H9 (cell line): ENCODE data around the gene NCOA5. TPM values are rescaled to one million over a fixed set of nuclear protein-coding genes. Genes with fewer than 3 reads are reported as not detected.

Experiments
- DNase-seq: peaks from one replicate; pipeline ENCODE4 v3.0.0-alpha.2; 2017
- H2AFZ ChIP-seq: one replicate; pipeline ENCODE4 v1.6.1; 2013; ENCODE audit warnings: mild to moderate bottlenecking, low read length, control low read depth, moderate library complexity
- H2AK5ac ChIP-seq: 2 replicates; pipeline ENCODE4 v1.6.1; 2013; ENCODE audit warnings: low read length, control low read depth, mixed read lengths; ENCODE audit not compliant: insufficient read length
- H2BK120ac ChIP-seq: one replicate; pipeline ENCODE4 v1.6.1; 2013; ENCODE audit warnings: low read depth, mild to moderate bottlenecking, low read length, control low read depth, inconsistent platforms; ENCODE audit not compliant: poor library complexity, severe bottlenecking
- H2BK12ac ChIP-seq: 2 replicates; pipeline ENCODE4 v1.6.1; 2013; ENCODE audit warnings: low read length, control low read depth, mixed read lengths, low read depth; ENCODE audit not compliant: insufficient read length
- H2BK15ac ChIP-seq: 2 replicates; pipeline ENCODE4 v1.6.1; 2013; ENCODE audit warnings: low read depth, low read length, control low read depth
- H2BK20ac ChIP-seq: one replicate; pipeline ENCODE4 v1.6.1; 2013; ENCODE audit warnings: low read depth, mild to moderate bottlenecking, low read length, control low read depth, inconsistent platforms; ENCODE audit not compliant: poor library complexity, severe bottlenecking
- H2BK5ac ChIP-seq: 2 replicates; pipeline ENCODE4 v1.6.1; 2013; ENCODE audit warnings: low read length, control low read depth, mixed read lengths; ENCODE audit not compliant: insufficient read length
- H3K14ac ChIP-seq: 2 replicates; pipeline ENCODE4 v1.6.1; 2013; ENCODE audit warnings: low read length, control low read depth; ENCODE audit not compliant: insufficient read depth
- H3K18ac ChIP-seq: 2 replicates; pipeline ENCODE4 v1.6.1; 2013; ENCODE audit warnings: low read depth, mild to moderate bottlenecking, mixed read lengths, low read length, control low read depth; ENCODE audit not compliant: insufficient read length
- H3K23ac ChIP-seq: 2 replicates; pipeline ENCODE4 v1.6.1; 2013; ENCODE audit warnings: low read length, control low read depth, mixed read lengths, low read depth; ENCODE audit not compliant: insufficient read length
- H3K23me2 ChIP-seq: 2 replicates; pipeline ENCODE4 v1.6.1; 2013; ENCODE audit warnings: low read depth, mild to moderate bottlenecking, mixed read lengths, low read length, control low read depth; ENCODE audit not compliant: insufficient read length, poor library complexity, severe bottlenecking
- H3K27ac ChIP-seq: 2 replicates; pipeline ENCODE4 v1.5.1; 2013; ENCODE audit warnings: low read length, control low read depth, mixed read lengths, low read depth; ENCODE audit not compliant: insufficient read length
- H3K27me3 ChIP-seq: 2 replicates; pipeline ENCODE4 v1.6.1; 2013; ENCODE audit warnings: low read length, control low read depth, inconsistent platforms; ENCODE audit not compliant: insufficient read depth
- H3K4ac ChIP-seq: 2 replicates; pipeline ENCODE4 v1.6.1; 2013; ENCODE audit warnings: low read depth, mild to moderate bottlenecking, control low read depth, inconsistent platforms, low read length, moderate library complexity
- H3K4me1 ChIP-seq: 2 replicates; pipeline ENCODE4 v1.6.1; 2013; ENCODE audit warnings: low read length, control low read depth, inconsistent platforms; ENCODE audit not compliant: insufficient read depth
- H3K4me2 ChIP-seq: 2 replicates; pipeline ENCODE4 v1.6.1; 2013; ENCODE audit warnings: low read length, control low read depth, mixed read lengths; ENCODE audit not compliant: insufficient read length, insufficient read depth
- H3K56ac ChIP-seq: 2 replicates; pipeline ENCODE4 v1.6.1; 2013; ENCODE audit warnings: low read depth, mild to moderate bottlenecking, mixed read lengths, low read length, control low read depth; ENCODE audit not compliant: insufficient read length
- H3K79me1 ChIP-seq: 2 replicates; pipeline ENCODE4 v1.6.1; 2013; ENCODE audit warnings: low read depth, mild to moderate bottlenecking, moderate library complexity, low read length, control low read depth, inconsistent platforms; ENCODE audit not compliant: insufficient read depth, poor library complexity, severe bottlenecking
- H3K79me2 ChIP-seq: 2 replicates; pipeline ENCODE4 v1.6.1; 2013; ENCODE audit warnings: low read length, control low read depth, inconsistent platforms; ENCODE audit not compliant: insufficient read depth
- H3K9ac ChIP-seq: 2 replicates; pipeline ENCODE4 v1.6.1; 2013; ENCODE audit warnings: low read length, control low read depth, mixed read lengths; ENCODE audit not compliant: insufficient read length; ENCODE audit errors: extremely low read depth
- H3K9me3 ChIP-seq: one replicate; pipeline ENCODE4 v1.6.1; 2013; ENCODE audit warnings: low read depth, low read length, inconsistent platforms; ENCODE audit not compliant: control insufficient read depth
- H3T11ph ChIP-seq: one replicate; pipeline ENCODE4 v1.6.1; 2013; ENCODE audit warnings: mild to moderate bottlenecking, low read length, control low read depth, inconsistent platforms
- H4K20me1 ChIP-seq: one replicate; pipeline ENCODE4 v1.6.1; 2013; ENCODE audit not compliant: control insufficient read depth, insufficient read length, insufficient read depth
- H4K5ac ChIP-seq: 2 replicates; pipeline ENCODE4 v1.6.1; 2013; ENCODE audit warnings: low read depth, mild to moderate bottlenecking, mixed read lengths, low read length, control low read depth; ENCODE audit not compliant: insufficient read length
- H4K8ac ChIP-seq: replicated peaks from 2 replicates; pipeline ENCODE4 v1.6.1; 2013; ENCODE audit warnings: low read length, control low read depth, mixed read lengths, low read depth; ENCODE audit not compliant: insufficient read length
- H4K91ac ChIP-seq: 2 replicates; pipeline ENCODE4 v1.6.1; 2013; ENCODE audit warnings: low read depth, mild to moderate bottlenecking, moderate library complexity, mixed read lengths, low read length, control low read depth; ENCODE audit not compliant: insufficient read length
- H3K27ac Mint-ChIP-seq, 3 experiments: 2 replicates in 2 of 3; 3 replicates in 1 of 3; pipeline ENCODE4 v1.8.0; 2020 to 2021; ENCODE audit warnings: mixed read lengths in 3 of 3, mild to moderate bottlenecking in 1 of 3, moderate library complexity in 1 of 3
- H3K27me3 Mint-ChIP-seq: 2 replicates; pipeline ENCODE4 v1.8.0; 2021; ENCODE audit warnings: low read depth, mild to moderate bottlenecking, moderate library complexity, mixed read lengths
- H3K36me3 Mint-ChIP-seq, 3 experiments: 2 replicates in 2 of 3; 3 replicates in 1 of 3; pipeline ENCODE4 v1.8.0; 2020 to 2021; ENCODE audit warnings: low read depth in 3 of 3, mixed read lengths in 3 of 3; ENCODE audit not compliant: insufficient read depth in 1 of 3
- H3K4me1 Mint-ChIP-seq, 2 experiments: 2 replicates each; pipeline ENCODE4 v1.8.0; 2020; ENCODE audit warnings: mixed read lengths in 2 of 2
- H3K4me3 Mint-ChIP-seq, 2 experiments: 2 replicates in 1 of 2; 3 replicates in 1 of 2; pipeline ENCODE4 v1.8.0; 2020 to 2021; ENCODE audit warnings: mild to moderate bottlenecking in 2 of 2, mixed read lengths in 2 of 2, moderate library complexity in 1 of 2
- H3K9me3 Mint-ChIP-seq, 2 experiments: 2 replicates in 1 of 2; 3 replicates in 1 of 2; pipeline ENCODE4 v1.8.0; 2020; ENCODE audit warnings: mild to moderate bottlenecking in 2 of 2, mixed read lengths in 2 of 2, moderate library complexity in 1 of 2
- CTCF ChIP-seq: fragments of 200-600 bp; sonication (generic); conservative IDR thresholded peaks from 3 replicates; pipeline ENCODE4 v1.8.0; 2021; ENCODE audit warnings: antibody characterized with exemption, mild to moderate bottlenecking
- WGBS: extraction: QIAGEN DNeasy Blood & Tissue Kit; methylation state at CpG from one replicate; pipeline ENCODE4 v1.1.7; 2013; ENCODE audit warnings: missing lambda C conversion rate, low lambda C conversion rate, mixed read lengths; ENCODE audit not compliant: insufficient read length; ENCODE audit errors: extremely low coverage; 5-methylcytosine and 5-hydroxymethylcytosine counted together
- total RNA-seq: library from RNA; stranded (reverse); gene quantifications from 2 replicates; pipeline ENCODE4 v1.2.1, GENCODE V29; 2021

NCOA5 gene
- total RNA-seq, 1 experiment from 2014 or later: 55.7 TPM

DNA sequence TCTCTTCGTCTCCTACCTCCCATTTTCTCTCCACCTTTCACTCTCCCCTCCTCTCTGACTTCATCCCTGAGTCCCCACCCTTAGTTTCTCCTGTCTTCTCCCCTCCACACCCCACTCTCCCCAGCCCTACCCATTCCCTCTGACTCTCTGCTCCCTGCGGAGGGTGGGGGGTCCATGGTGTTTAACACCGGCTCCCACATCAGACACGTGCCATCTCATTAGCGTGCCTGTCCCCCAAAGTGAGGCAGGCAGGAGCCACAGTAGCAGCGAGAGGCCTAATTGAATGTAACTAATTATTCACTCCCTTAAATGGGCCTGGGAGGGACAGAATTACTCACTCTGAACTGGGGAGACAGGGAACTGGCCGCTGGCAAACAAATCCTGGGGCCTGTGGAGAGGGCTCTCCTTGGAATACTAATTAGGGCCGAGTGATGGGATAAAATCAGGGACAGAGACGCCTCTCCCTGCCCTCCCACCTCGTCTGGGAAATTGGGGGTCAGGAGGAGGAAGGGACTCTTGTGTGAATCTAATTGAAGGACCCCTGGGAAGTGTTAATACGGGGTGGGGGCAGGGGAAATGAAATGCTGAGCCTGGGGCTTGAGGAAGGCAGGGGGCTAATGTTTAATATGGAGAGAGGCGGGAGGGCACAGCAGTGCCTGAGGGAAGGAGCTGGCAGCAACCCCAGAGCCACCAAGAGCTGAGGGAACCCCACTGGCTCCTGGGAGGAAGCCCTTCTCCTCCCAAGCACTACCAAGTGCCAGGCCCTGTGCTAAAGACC lies 46.3 kb upstream of the NCOA5 start:
- Histone ChIP-seq H3K4me1 (no peaks in the 10 kb centered on the region), H3K23me2 (no peaks in the 10 kb centered on the region), H3K79me2 (no peaks in the 10 kb centered on the region), H2BK120ac (no peak overlapping the region), H3K27me3 (no peaks in the 10 kb centered on the region), H2BK12ac (no peak overlapping the region), H3K56ac (no peak overlapping the region), H3K9ac (no peak overlapping the region), H4K5ac (no peak overlapping the region), H3K4me2 (no peak overlapping the region), H2BK20ac (no peak overlapping the region), H3K4ac (no peak overlapping the region), H2AFZ (no peak overlapping the region), H3K23ac (no peak overlapping the region), H3K9me3 (no peaks in the 10 kb centered on the region), H3K14ac (peak overlapping the region; percentile 16; the same call in 1 of the 2 replicates), H2BK15ac (no peak overlapping the region), H2BK5ac (no peak overlapping the region), H3T11ph (no peak overlapping the region), H4K20me1 (no peaks in the 10 kb centered on the region), H3K79me1 (no peaks in the 10 kb centered on the region), H3K18ac (no peak overlapping the region), H2AK5ac (no peak overlapping the region), H4K91ac (no peak overlapping the region), H3K27ac (no peak overlapping the region), H4K8ac (no peak overlapping the region)
- Mint-ChIP-seq H3K27me3 (peaks cover 31% of the 10 kb centered on the region), H3K4me3 (peak overlapping the region in 1 of 2 experiments; percentile 63; a peak in 3 of 5 replicates), H3K36me3 (no peaks in the 10 kb centered on the region), H3K4me1 (peaks cover 28 to 38% of the 10 kb centered on the region in 2 experiments), H3K27ac (peak overlapping the region in 2 of 3 experiments; percentile 29 to 53; a peak in 2 of 7 replicates), H3K9me3 (no peaks in the 10 kb centered on the region)
- WGBS: 100% methylated on average over 1 of the region's 12 CpGs
- no peak for DNase-seq
- TF ChIP-seq CTCF: no peak
